ENCODE results near the gene SYNPO2.
A peak's percentile ranks its signal among the peaks of the same experiment; 100 is the strongest.
"Not testable (repeated sequence)": the region's sequence is repeated elsewhere in the genome, so short reads cannot be mapped to it uniquely, and the experiment has no call there.

Gene SYNPO2

DNA sequence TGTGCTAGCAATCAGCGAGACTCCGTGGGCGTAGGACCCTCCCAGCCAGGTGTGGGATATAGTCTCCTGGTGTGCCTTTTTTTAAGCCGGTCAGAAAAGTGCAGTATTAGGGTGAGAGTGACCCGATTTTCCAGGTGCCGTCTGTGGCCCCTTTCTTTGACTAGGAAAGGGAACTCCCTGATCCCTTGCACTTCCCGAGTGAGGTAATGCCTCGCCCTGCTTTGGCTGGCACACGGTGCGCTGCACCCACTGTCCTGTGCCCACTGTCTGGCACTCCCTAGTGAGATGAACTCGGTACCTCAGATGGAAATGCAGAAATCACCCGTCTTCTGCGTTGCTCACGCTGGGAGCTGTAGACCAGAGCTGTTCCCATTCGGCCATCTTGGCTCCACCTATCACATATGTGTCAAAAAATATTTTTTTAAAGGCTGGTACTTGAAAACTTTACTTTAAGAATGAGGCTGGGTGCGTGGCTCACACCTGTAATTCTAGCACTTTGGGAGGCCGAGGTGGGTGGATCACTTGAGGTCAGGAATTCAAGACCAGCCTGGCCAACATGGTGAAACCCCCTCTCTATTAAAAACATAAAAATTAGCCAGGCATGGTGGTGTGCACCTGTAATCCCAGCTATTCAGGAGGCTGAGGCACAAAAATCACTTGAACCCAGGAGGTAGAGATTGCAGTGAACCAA lies 179.2 kb downstream of the SYNPO2 start:
- DNase-seq; in situ Hi-C loops (cut with HindIII; ENCODE audit: low pct_ligation_motif_present, low pct_unique_long_range_greater_than_20kb, low sequenced_read_pairs): not testable (repeated sequence)

DNA sequence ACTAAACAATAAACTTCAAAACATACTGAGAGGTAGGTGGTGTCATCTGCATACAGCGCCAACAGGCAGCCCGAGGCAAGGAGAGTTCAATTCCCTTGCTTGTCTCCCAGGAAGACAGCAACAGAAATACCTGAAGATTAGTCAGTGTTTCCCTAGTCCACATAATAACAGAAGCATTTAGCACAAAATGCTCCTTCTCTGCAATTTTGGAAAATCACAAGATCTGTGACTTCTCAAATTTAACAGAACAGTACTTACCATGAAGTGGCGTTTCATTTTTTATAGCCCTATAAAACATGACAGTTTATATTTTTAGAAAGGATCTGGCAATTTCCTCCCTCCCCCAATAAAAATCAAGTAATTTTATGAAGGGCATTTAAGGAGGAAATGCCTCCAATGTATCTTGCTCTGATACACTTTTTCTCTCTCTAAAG lies 179.9 kb downstream of the SYNPO2 start:
- no peak for DNase-seq
- in situ Hi-C loops (cut with HindIII; ENCODE audit: low pct_ligation_motif_present, low pct_unique_long_range_greater_than_20kb, low sequenced_read_pairs): no loop called here

DNA sequence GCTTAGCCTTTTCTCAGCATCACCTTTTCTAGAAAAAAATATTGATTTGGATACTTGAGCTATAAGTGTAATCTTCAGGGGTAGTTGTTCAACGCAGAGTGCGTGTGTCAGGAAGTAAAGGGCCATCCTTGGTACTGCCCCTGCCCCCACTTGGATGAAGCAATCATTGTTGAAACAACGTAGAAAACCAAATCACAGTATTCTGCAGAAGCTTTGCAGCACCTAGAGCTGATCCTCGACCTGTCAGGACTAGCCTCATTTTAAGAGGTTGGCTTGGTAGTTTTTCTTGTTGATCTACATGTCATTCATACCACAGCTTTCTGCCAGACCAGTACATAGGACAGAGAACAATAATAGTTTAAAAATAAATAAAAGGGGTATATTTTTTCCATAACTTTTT lies 181.6 kb downstream of the SYNPO2 start:
- no peak for DNase-seq
- in situ Hi-C loops (cut with HindIII; ENCODE audit: low pct_ligation_motif_present, low pct_unique_long_range_greater_than_20kb, low sequenced_read_pairs): no loop called here

DNA sequence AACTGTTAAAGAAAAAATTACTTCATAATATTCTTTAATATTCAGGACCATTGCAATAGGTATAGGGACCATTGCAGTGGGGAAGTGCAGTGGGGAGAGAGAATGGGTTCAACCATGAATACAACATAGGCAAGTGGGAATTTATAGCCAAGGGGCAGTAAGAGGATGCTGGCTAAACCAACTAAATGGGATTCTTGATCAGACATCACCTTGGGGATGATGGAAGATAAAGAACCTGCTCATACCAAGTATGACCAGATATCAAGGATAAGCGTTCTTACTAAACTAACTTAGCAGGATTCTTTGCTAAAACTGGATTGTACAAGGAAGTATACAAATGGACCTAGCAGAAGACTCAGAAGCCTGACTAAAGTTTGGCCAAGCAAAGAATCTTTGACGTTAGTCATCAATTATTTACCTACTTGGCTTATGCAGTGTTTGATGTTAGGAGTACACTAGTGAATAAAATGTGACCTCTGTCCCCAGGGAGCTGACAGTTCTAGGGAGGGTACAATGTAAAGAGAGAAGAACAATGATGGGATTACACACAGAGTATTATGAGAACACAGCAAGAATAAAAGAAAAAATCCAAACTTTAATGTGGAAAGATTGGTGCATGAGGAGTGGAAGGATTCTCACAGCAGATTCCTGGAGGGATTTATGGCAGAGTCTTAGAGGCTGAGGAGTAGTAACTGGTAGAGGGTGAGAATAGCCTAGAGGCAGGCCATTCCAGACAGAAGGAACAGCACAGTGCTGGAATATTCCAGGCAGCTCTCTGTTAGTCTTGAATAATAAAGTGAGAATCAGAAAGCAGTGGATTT lies 192.3 kb downstream of the SYNPO2 start:
- in situ Hi-C loops (cut with HindIII; ENCODE audit: low pct_ligation_motif_present, low pct_unique_long_range_greater_than_20kb, low sequenced_read_pairs): no loop called here
- no peak for DNase-seq

DNA sequence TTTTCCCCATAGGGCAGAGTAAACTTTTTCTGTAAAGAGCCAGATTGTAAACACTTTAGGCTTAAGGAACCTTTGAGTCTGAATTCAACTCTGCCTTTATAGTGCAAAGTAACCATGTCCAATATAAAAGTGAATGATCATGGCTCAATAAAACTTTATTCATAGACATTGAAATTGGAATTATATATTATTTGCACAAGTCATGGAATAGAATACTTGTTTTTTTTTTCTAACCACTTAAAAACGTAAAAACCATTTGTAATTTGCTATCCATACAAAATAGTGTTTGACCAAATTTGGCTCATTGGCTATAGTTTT lies 192.8 kb downstream of the SYNPO2 start:
- DNase-seq: no peak
- in situ Hi-C loops (cut with HindIII; ENCODE audit: low pct_ligation_motif_present, low pct_unique_long_range_greater_than_20kb, low sequenced_read_pairs): no loop called here

DNA sequence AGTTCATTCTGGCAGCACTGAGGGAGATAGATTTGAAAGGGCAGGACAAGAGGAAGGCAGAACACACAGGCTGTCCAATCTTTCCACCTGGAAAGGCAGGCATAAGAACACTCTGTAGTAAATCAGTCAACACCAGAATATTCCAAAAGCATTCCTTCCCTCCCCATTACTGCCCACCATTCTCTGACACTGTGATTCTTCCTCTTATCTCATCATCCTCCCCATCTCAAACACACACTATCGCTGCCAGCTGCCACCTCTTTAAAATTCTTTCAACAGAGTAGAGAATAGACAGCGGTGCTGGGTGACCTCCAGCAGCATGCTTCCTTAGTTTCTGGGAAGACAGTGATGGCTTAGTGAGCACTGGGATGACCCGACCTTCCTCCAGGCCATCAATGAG lies 193.3 kb downstream of the SYNPO2 start:
- in situ Hi-C loops (cut with HindIII; ENCODE audit: low pct_ligation_motif_present, low pct_unique_long_range_greater_than_20kb, low sequenced_read_pairs): no loop called here
- DNase-seq: no peak

DNA sequence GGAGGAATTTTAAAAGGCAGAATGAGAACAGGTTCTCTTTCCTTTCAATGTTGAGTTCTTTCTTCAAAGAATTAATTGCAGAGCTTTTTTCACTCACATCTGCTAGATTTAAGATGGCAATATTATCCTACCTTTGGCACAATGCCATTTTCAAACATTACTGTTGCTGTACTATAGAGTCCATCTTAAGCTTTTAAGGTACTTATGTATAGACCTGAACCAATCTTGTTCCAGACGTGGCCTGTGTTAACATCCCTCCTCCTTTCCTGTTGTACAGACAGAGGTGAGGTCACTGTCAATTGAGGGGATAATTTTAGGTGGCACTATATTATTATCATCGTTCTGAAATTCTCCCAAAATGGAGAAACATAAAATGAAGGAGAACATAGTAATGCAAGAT lies 194.0 kb downstream of the SYNPO2 start:
- no peak for DNase-seq
- in situ Hi-C loops (cut with HindIII; ENCODE audit: low pct_ligation_motif_present, low pct_unique_long_range_greater_than_20kb, low sequenced_read_pairs): no loop called here

DNA sequence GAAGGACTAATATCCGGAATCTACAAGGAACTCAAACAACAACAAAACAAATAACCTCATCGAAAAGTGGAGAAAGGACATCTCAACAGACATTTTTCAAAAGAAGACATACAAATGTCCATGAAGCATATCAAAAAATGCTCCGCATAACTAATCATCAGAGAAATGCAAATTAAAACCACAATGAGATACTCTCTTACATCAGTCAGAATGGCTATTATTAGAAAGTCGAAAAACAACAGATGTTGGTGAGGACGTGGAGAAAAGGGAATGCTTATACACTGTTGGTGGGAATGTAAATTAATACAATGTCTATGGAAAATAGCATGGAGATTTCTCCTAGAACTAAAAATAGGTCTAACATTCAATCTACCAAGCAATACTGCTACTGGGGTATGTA lies 195.9 kb downstream of the SYNPO2 start:
- DNase-seq: no peak
- in situ Hi-C loops (cut with HindIII; ENCODE audit: low pct_ligation_motif_present, low pct_unique_long_range_greater_than_20kb, low sequenced_read_pairs): no loop called here

DNA sequence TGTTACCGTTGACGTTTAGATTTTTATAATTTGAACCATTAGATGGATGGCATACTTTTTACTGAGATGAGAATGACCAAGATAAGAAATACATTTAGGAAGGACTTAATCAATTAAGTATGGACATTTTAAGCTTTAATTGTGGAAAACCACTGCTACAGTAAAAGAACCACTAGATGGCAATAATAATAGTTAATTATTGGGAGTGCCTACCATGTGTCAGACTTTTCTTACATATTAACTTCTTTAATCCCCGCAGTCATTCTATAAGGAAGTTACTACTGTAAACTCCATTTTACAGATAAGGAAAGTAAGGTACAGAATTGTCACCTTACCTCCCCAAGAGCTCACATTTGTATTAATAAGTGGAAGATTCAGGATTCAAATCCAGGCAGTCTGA lies 198.5 kb downstream of the SYNPO2 start:
- DNase-seq: peak; percentile 7
- in situ Hi-C loops (cut with HindIII; ENCODE audit: low pct_ligation_motif_present, low pct_unique_long_range_greater_than_20kb, low sequenced_read_pairs): no loop called here

DNA sequence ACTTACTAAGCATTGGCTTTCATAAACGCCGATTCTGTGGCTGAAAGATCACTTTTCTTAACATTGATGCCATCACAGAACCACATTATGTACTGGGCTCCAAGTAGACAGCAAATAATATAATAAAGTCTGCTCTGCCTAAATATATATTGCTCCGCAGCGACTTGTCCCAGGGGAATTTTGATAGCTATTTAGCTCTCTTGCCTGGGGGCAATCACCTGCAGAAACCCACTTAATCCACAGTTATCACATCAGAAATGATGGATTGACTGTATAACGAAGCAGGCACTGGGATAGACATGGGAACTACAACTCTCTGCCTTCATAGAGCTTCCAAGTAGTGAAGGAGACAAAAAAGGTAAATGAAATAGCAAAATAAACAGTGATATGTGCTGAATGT lies 199.0 kb downstream of the SYNPO2 start:
- DNase-seq: no peak
- in situ Hi-C loops (cut with HindIII; ENCODE audit: low pct_ligation_motif_present, low pct_unique_long_range_greater_than_20kb, low sequenced_read_pairs): no loop called here

DNA sequence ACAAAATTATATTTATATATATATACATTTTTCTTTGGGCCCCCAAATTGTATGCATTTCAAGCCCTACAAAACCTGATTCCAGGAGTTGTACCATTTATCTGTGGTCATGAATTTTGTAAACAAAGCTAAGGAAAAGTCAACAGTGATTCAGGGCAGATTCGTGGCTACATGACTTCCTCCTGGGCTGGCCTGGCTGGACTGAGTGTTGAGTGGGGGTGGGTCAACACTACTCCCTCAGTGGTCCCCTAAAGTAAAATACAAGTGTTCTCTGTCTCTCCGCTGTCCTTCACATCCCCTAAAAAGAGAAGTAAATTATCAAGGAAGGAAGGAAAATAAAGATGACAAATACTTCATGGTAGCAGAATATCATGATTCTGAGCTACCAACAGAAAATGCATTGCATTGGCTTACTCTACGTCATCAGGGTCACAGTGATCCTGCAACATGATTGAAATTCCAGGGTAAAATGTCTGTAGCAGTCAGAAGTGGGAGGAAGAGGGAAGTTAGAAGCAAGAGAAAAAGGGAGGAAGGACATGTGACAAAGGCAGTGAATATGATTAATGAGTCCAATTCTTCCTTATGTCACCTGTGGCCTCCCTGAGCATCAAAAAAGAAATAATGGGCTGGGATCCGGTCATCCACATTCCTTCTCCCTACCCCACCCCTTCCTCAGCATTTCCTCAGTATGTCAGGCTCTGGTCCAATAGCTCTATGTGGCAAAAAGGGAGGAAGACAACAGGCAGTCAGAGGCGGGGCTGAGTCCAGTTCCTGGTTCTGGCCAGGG lies 204.6 kb downstream of the SYNPO2 start:
- DNase-seq: no peak
- in situ Hi-C loops (cut with HindIII; ENCODE audit: low pct_ligation_motif_present, low pct_unique_long_range_greater_than_20kb, low sequenced_read_pairs): no loop called here

DNA sequence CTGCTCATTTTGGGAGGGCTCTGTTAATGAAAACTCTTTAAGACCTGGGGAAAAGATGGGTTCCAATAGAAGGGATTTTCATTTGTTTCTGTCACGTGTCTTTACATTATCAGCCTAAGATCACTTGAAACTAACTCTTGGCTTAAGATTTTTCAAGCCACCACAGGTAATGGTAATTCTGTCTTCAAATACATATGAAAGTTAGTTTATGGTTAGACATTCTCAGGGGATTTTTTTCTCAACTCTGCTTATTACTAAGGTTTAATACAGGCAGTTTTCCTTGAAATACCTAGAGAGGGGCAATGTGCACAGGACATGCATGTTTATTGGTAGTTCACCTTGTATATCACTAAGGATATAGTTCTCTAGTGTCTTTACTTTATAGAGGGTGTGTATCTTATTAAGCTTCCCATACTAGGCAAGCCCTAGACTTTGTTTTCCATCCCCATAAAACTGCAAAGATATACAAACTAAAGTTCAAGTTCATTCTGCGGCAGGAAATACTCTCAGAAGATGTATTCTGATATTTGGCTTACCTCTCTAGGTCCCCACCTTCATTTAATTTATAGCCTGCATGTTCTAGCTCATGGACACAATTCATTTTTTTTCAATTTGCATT lies 208.7 kb downstream of the SYNPO2 start:
- in situ Hi-C loops (cut with HindIII; ENCODE audit: low pct_ligation_motif_present, low pct_unique_long_range_greater_than_20kb, low sequenced_read_pairs): no loop called here
- no peak for DNase-seq

DNA sequence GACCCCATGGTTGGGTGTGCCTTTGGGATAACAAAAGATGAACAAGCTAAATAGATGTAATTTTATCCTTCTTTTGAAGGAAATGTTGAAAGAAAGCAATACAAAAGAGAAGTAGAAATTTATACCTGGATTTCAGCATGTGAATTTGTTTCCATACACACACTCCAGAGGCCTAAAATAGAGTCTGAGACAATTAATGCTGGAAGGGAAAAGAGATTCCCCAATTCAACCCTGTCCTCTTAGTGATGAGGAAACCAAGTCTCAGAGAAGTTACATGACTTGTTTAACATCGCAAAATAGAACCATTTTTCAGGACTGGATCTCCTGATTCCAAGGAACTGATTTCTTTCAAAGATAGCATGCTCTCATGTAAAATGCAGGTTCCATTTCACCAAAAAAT lies 209.7 kb downstream of the SYNPO2 start:
- DNase-seq: no peak
- in situ Hi-C loops (cut with HindIII; ENCODE audit: low pct_ligation_motif_present, low pct_unique_long_range_greater_than_20kb, low sequenced_read_pairs): no loop called here

DNA sequence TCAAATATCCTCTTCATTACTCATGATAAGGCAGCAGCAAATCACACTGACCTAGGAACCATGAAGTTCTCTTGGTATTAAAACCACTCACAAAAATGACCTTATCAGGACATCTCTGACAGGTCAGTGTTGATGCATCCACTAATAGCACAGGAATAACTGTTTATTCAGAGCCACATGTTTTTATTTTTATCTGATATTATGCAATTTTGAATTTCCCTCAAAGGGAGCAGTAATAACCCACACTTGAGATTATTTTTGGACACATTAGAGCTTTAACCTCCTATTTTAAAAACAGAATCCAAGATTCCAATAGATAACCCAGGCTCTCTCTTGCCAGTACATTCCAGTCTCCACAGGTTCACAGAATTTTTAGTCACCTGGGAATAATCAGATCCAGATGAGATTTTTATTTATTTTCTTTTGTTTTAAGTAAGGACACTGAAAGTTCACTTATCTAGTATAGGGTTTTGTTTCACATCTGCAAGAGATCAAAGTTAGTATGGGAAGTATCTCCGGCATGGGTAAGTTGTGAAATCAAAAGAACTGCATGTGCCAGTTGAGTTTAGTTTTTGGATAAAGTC lies 210.7 kb downstream of the SYNPO2 start:
- in situ Hi-C loops (cut with HindIII; ENCODE audit: low pct_ligation_motif_present, low pct_unique_long_range_greater_than_20kb, low sequenced_read_pairs): no loop called here
- DNase-seq: no peak

DNA sequence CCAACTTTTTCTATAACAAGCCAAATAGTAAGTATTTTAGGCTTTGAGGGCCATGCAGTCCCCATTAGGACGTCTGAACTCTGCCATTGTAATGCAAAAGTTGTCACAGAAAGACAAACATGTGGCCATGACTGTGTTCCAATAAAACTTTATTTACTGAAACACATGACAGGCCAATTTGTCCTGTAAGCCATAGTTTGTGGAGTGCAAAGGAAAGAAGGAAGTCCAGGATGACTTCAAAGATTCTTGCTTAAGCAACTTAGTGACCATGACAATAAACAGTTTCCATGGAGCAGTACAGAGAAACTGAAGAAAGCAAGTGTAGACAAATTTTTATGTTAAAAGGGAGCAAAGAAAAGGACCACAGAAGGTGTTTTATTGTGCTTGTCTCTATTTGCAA lies 212.0 kb downstream of the SYNPO2 start:
- in situ Hi-C loops (cut with HindIII; ENCODE audit: low pct_ligation_motif_present, low pct_unique_long_range_greater_than_20kb, low sequenced_read_pairs): no loop called here

DNA sequence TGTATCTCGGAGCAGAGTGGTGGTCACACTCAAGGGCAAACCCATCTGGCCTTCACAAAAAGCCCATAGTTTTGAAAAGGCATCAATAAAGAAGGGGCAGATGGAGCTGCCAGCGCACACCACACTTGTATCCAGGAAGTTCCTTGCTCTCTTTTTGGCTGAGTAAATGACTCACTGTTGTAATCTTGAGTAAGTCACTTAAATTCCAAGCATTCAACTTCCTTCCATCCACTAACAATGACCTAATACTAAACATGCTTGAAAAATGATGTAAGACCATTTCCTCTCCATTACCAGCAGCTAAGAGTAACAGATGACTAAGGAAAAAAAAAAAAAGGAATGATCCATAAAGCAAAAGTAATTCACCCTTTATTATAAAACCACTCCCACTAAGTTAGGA lies 214.6 kb downstream of the SYNPO2 start:
- in situ Hi-C loops (cut with HindIII; ENCODE audit: low pct_ligation_motif_present, low pct_unique_long_range_greater_than_20kb, low sequenced_read_pairs): no loop called here
- DNase-seq: peak; percentile 94

More for the DNA sequence above, 212.0 kb downstream of the SYNPO2 start:
- no peak for DNase-seq

DNA sequence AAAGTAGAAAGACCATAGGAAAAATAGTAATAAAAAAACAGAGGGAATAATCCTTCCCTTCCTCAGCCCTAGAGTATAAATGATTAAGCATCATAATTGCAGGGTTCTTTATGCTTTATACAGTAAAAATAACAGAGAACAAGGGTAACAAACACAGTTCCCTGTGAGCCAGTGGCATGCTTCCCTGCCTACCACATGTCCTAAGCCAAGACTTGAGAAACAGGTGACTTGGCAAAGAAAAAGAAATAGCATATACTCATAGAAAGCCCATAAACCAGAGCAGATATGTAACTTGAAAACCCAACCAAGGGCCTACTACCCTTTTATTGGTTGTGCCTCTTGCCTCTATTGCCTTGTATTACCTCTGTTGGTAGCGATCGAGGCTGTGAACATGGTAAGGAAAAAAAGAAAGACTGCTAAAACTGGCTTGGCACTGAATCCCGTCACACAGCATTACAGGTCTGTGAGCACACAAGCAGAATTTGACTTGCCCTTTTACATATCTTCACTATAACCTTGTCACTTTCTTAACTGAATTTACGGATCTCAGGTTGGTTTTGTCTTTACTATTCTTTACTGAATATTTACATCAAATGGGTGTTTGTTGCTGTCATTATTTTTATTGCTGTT lies 216.1 kb downstream of the SYNPO2 start:
- in situ Hi-C loops (cut with HindIII; ENCODE audit: low pct_ligation_motif_present, low pct_unique_long_range_greater_than_20kb, low sequenced_read_pairs): no loop called here
- DNase-seq: no peak

DNA sequence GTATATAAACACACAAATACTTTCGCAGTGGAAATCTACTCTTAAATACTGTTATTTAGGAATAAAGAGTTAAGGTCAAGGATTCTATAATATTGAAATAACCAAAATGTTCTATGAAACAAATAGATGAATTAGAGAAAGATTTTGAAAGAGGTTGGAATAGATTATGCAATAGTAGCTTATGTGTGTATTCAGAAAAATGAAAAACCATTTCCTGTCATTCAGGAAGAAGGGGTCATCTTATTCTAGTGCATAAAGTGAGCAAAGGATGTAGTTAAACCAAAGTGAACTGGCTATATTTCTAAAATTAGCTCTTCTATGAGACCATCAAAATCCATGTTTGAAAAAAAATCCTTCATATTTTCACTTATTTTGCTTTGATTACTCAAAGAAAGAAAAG lies 217.0 kb downstream of the SYNPO2 start:
- no peak for DNase-seq
- in situ Hi-C loops (cut with HindIII; ENCODE audit: low pct_ligation_motif_present, low pct_unique_long_range_greater_than_20kb, low sequenced_read_pairs): no loop called here
